Measurements from ENCODE around the gene PDCL3.

PDCL3 gene

DNA sequence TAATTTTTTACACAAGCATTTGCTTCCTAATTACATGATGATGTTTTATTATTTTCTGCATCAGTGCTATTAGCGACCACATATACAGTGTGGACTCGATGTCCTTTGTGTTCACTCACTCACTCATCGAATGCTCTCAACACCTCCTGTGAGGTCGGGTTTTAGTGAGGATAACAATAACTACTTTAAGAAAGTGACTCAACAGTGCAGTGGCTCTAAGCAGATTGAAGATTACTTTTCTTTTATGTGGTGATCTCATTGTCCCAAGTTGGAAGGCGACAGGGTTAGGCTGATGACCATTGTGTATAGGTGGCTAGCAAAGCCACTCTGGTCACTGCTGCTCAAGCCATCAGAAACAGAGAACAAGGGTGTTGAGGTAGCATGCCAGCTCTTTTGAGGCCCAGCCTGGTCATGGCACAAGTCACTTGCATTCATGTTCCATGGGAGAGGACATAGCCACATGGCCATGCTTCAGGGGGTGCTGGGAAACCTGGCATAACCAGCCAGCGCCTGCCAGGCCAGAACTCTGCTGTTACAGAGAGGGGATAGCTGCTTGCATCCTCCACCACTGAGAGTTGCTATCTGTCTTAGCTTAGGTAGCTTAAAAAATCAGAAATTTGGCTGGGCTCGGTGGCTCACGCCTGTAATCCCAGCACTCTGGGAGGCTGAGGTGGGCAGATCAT, 60.4 kb downstream of the PDCL3 start:
- Histone ChIP-seq H3K4me1 (peaks cover 0 to 15% (median 7%) of the 10 kb centered on the region in 10 experiments; a peak in 12 of 20 replicates), H3K27me3 (no peaks in the 10 kb centered on the region), H4K20me1 (no peaks in the 10 kb centered on the region), H3K36me3 (no peaks in the 10 kb centered on the region), H3K27ac (no peak overlapping the region), H3K9me3 (replicated peaks in 1 of 11) (peaks cover 7 to 28% (median 14%) of the 10 kb centered on the region in 11 experiments; a peak in 19 of 22 replicates), H3K9ac (no peak overlapping the region), H3K4me3 (no peak overlapping the region), H3K4me2 (no peak overlapping the region)
- TF ChIP-seq Cebpa-rat (IDR thresholded peaks at IDR 0.05): no peak

DNA sequence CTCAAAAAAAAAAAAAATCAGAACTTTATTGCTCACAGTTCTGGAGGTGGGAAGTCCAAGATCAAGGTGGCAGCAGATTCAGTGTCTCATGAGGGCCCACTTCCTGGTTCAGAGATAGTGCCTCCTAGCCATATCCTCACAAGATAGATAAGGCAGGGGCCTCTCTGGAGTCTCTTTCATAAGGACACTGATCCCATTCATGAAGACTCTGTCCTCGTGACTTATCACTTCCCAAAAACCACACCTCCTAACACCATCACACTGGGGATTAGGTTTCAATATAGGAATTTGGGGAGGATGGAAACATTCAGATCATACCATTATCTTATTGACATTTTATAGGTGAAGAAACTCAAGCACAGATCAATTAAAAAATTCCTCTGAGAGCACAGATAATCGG, 61.1 kb downstream of the PDCL3 start:
- H3K4me3 ChIP-seq: no peak overlapping the region
- H3K27ac ChIP-seq: no peak overlapping the region
- peaks cover 7 to 28% (median 14%) of the 10 kb centered on the region in 11 experiments; a peak in 19 of 22 replicates for H3K9me3 ChIP-seq (replicated peaks in 1 of 11)
- no peak overlapping the region for H3K4me2 ChIP-seq
- no peak overlapping the region for H3K9ac ChIP-seq
- no peak for TF ChIP-seq Cebpa-rat (IDR thresholded peaks at IDR 0.05)
- H3K36me3 ChIP-seq: no peaks in the 10 kb centered on the region
- no peaks in the 10 kb centered on the region for H4K20me1 ChIP-seq
- H3K4me1 ChIP-seq: peaks cover 0 to 21% (median 13%) of the 10 kb centered on the region in 10 experiments; a peak in 12 of 20 replicates
- H3K27me3 ChIP-seq: no peaks in the 10 kb centered on the region

DNA sequence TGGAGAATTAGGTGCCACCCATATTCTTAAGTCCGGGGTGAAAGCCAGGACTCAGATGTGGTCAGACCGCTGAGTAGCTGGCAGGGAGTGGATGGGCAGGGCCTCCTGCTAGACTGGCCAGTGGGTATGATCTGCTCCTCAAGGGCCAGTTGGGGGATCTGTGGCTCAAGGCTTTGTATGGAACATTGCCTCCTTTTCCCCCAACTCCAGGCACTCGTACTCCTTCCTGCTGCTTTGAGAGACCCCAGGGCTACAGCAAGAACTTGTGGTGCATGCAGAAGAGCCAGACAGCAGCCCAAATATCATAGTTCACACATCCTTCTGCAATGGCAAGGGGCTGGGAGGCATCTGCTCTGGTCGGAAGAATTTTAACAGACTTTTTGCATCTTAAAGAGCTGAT, 61.7 kb downstream of the PDCL3 start:
- TF ChIP-seq Cebpa-rat (IDR thresholded peaks at IDR 0.05): no peak
- Histone ChIP-seq H3K27ac (no peak overlapping the region), H3K27me3 (no peaks in the 10 kb centered on the region), H3K9ac (no peak overlapping the region), H3K4me2 (no peak overlapping the region), H3K4me3 (no peak overlapping the region), H3K36me3 (no peaks in the 10 kb centered on the region), H3K4me1 (peaks cover 0 to 21% (median 13%) of the 10 kb centered on the region in 10 experiments; a peak in 12 of 20 replicates), H4K20me1 (no peaks in the 10 kb centered on the region), H3K9me3 (replicated peaks in 1 of 11) (peaks cover 7 to 28% (median 14%) of the 10 kb centered on the region in 11 experiments; a peak in 19 of 22 replicates)

DNA sequence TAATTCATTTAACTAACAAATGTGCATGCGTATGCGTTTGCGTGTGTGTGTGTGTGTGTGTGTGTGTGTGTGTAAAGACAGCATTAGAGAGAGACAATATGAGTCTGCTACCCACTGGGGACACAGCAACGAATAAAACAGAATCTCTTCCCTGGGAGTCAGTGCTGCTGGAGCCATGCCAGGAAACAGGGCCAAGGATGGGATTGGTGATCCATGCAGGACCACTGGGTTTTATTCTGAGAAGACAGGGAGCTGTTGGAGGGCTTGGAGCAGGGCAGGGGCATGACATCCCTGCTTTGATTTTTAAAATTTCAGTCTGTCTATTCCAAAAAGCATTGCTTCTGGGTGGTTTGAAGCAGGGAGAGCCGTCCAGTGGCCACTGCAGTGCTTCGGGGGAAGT, 62.9 kb downstream of the PDCL3 start:
- Histone ChIP-seq H3K27me3 (no peaks in the 10 kb centered on the region), H3K9me3 (replicated peaks in 1 of 11) (peaks cover 7 to 20% (median 12%) of the 10 kb centered on the region in 11 experiments; a peak in 19 of 22 replicates), H3K27ac (no peak overlapping the region), H3K36me3 (no peaks in the 10 kb centered on the region), H3K4me1 (peaks cover 0 to 27% (median 15%) of the 10 kb centered on the region in 10 experiments; a peak in 13 of 20 replicates), H3K4me3 (no peak overlapping the region), H4K20me1 (no peaks in the 10 kb centered on the region), H3K9ac (no peak overlapping the region), H3K4me2 (no peak overlapping the region)
- no peak for TF ChIP-seq Cebpa-rat (IDR thresholded peaks at IDR 0.05)

Measured in BLaER1 treated with 17β-estradiol and CSF1 and Interleukin-3, amounts not matched to agents 10 nM and 100 nM (cell line).